Retinal pigment epithelial cell (primary cell): Measurements from ENCODE around the gene ZNF445.
"Not testable (repeated sequence)": the region's sequence is repeated elsewhere in the genome, so short reads cannot be mapped to it uniquely, and the experiment has no call there.

Experiments
- DNase-seq: peaks from one replicate; pipeline ENCODE4 v3.0.0-alpha.2; 2010; ENCODE audit warnings: low read depth
- H3K4me3 ChIP-seq: 2 replicates; pipeline ENCODE4 v1.5.1; 2011; ENCODE audit warnings: mild to moderate bottlenecking, low read length, control low read depth, moderate library complexity
- CTCF ChIP-seq: conservative IDR thresholded peaks from 2 replicates; pipeline ENCODE4 v1.5.1; 2011; ENCODE audit warnings: low read depth, low read length, control low read depth, inconsistent platforms

The ZNF445 gene

GRCh38 chr3:44420676-44421075, 56.8 kb downstream of the ZNF445 start:
- no peak for TF ChIP-seq CTCF
- DNase-seq, result no peak
- H3K4me3 ChIP-seq, result no peak overlapping the region

GRCh38 chr3:44419923-44420650, 57.4 kb downstream of the ZNF445 start:
- DNase-seq, result no peak
- no peak for TF ChIP-seq CTCF
- H3K4me3 ChIP-seq, result no peak overlapping the region

GRCh38 chr3:44419116-44419922, 58.2 kb downstream of the ZNF445 start:
- TF ChIP-seq CTCF, result no peak
- no peak overlapping the region for H3K4me3 ChIP-seq
- no peak for DNase-seq

GRCh38 chr3:44418549-44418948, 58.9 kb downstream of the ZNF445 start:
- H3K4me3 ChIP-seq, result no peak overlapping the region
- DNase-seq, result no peak
- TF ChIP-seq CTCF, result peak; percentile 53

- not testable (repeated sequence) for H3K4me3 ChIP-seq, DNase-seq
These were observed 59.4 kb downstream of the ZNF445 start for GRCh38 chr3:44418118-44418517.

- no peak for DNase-seq
- TF ChIP-seq CTCF, result no peak
- H3K4me3 ChIP-seq, result no peak overlapping the region
These were observed 61.1 kb downstream of the ZNF445 start for GRCh38 chr3:44416031-44417030.

GRCh38 chr3:44415421-44415820, 62.0 kb downstream of the ZNF445 start:
- no peak for DNase-seq
- TF ChIP-seq CTCF, result no peak

More at GRCh38 chr3:44415421-44415820, 62.0 kb downstream of the ZNF445 start:
- H3K4me3 ChIP-seq, result no peak overlapping the region
